Right renal pelvis (tissue), 4 donors: ENCODE measurements around the gene APOF. TPM values are rescaled to one million over a fixed set of nuclear protein-coding genes. Genes with fewer than 3 reads are reported as not detected.
A peak's percentile ranks its signal among the peaks of the same experiment; 100 is the strongest.
"Not testable (repeated sequence)": the region's sequence is repeated elsewhere in the genome, so short reads cannot be mapped to it uniquely, and the experiment has no call there.

Experiments
- DNase-seq, 4 donors: peaks; one replicate each; pipeline ENCODE4 v3.0.0-alpha.2; 2013; ENCODE audit warnings: low read depth in 4 of 4, low spot score in 3 of 4, missing footprints in 1 of 4
- polyA plus RNA-seq, 4 donors: library from polyadenylated mRNA; unstranded; fragments of 120-200 nt; gene quantifications; one replicate each; pipeline ENCODE4 v1.2.1, GENCODE V29; 2013; ENCODE audit not compliant: insufficient read length in 4 of 4

The APOF gene
- under 1 TPM in 3 of 4 donors, not detected in 1; 0.06 to 0.18 (median 0.11) TPM for polyA plus RNA-seq

GRCh38 chr12:56362130-56363059 lies at the start of gene APOF:
TSS of gene APOF (minus strand) at chr12:56362857. CDS start at chr12:56362745, 112 bp downstream.
- no peak for DNase-seq

DNA sequence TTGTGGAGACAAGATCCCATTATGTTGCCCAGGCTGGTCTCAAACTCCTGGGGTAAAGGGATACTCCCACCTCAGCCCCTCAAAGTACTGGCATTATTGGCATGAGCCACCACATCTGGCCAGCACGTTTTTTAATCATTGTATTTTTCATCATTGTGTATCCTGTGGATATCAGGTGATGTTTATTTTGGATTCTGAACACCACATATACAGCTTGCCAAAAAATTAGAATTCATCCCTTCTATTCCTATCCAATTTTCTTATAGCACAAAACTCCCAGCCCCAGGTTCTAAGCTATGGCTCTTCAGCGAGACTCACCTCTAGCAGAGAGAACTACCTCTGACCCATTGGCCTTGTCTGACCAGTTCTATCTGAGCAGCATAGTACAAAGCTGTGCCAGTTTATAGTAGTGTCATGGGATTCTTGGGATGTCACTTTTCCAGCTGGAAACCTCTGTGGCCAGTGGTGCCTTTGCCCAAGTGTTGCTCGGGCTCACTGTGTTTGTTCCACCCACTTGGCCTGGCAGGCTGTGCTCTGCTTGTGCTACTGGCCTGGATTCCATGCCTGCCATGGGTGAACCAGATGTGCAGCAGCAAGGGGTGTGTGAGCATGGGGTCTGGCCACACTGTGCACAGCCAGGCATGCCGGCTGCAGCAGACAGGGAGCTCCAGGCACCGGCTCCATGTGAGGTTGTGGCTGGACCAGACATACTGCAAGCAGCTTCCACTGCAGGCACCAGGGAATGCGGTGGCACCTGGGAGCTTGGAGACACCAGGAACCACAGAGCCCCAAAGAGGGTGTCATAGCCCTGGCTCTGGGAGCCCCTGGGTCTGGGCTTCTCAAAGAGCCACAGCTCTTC lies 49.4 kb upstream of the APOF start:
- DNase-seq: no peak

- DNase-seq: no peak
Measured at GRCh38 chr12:56410768-56411167, 48.1 kb upstream of the APOF start.

DNA sequence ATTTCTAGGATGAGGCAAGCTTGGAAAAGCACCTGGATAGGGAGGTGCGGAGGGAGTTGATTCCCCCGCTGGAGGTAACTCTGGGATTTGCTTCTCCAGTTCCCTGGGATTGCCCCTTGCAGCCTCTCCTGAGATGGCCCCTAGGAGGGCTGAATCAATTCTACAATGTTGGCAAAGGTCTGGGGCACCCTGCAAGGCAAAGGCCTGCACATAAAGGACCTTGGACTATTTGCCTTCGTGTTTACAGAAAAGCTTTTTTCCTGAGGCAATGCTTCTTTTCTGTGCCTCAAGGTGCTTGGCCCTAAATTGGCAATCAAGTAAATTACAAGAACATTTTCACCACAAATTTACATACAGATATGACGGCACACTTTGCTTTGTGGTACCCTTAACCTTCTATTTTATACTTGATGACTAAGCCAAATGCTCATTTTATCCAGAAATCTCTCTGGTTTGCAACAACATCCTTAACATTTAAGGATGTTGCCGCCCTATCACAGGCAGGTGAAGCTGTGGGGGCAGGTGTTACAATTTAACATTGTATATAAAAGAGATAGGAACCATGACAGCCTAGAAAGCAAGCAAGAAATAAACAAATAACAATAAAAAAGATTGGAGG lies 46.3 kb upstream of the APOF start:
- no peak for DNase-seq

GRCh38 chr12:56404227-56404626 lies 41.6 kb upstream of the APOF start:
- not testable (repeated sequence) for DNase-seq

DNA sequence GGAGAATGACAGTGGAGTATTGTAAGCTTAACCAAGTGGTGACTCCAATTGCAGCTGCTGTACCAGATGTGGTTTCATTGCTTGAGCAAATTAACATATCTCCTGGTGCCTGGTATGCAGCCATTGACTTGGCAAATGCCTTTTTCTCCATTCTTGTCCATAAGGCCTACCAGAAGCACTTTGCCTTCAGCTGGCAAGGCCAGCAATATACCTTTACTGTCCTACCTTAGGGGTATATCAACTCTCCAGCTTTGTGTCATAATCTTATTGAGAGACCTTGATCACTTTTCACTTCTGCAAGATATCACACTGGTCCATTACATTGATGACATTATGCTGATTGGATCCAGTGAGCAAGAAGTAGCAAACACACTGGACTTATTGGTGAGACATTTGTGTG lies 39.0 kb upstream of the APOF start:
- not testable (repeated sequence) for DNase-seq

GRCh38 chr12:56401125-56401524 lies 38.5 kb upstream of the APOF start:
- not testable (repeated sequence) for DNase-seq

DNA sequence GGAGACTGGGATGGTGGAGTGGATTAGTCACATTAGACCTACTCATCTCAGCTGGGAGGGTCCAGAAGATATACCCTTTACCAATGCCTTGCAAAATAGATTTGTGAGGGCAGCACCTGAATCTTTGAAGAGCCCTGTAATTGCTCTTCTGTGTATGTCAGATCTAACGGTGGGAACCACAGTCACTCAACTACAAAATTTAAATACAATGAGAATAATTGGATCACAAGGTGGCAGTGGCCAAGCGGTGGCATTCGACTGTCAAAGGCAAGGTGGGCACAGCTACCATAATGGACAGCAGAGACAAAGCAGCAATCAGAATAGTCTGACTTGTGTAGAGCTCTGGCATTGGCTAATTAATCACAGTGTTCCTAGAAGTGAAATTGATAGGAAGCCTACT lies 36.8 kb upstream of the APOF start:
- DNase-seq: not testable (repeated sequence)

DNA sequence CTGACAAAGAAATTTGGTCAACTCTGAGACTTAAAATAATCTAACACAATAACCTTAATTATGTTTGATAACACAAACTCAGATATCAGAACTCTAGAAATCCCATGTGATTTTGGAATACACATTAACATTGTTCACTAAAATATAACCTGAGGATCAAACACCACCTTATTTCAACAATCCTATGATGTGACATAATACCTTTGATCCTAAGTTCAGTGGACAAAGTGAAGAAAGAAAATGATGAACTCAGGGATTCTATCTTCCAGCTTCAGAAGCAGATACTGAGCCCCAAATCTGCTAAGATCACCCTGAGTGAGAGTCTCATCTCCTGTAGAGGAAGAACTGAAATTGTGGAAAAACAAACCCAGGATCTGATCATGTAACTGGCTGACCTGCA lies 35.7 kb upstream of the APOF start:
- no peak for DNase-seq

DNA sequence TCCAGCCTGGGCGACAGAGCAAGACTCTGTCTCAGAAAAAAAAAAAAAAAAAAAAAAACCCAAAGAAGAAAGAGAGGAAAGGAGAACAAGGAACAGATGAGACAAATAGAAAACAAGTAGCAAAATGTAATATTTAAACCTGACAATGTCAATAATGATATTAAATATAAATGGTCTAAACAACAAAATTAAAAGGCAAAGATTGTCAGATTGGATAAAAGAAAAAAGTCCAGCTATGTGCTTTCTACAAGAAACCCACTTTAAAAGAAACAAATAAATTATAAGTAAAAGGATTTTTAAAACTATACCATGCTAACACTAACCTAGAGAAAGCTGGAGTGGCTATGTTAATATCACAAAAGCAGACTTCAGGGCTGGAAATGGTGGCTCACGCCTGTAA lies 29.7 kb upstream of the APOF start:
- DNase-seq: no peak

DNA sequence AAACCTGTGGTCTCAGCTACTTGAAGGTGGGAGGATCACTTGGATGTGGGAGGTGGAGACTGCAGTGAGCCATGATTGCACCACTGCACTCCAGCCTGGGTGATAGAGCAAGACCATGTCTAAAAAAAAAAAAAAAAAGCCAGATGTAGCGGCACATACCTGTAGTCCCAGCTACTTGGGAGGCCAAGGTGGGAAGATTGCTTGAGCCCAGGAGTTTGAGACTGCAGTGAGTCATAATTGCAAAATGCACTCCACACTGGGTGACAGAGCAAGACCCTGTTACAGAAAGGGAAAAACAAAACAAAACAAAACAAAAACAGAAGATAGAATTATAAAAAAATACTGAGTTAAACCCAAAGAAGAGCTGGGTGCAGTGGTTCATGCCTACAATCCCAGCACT lies 29.1 kb upstream of the APOF start:
- DNase-seq: no peak

- peak in 1 of 4 donors; percentile 27 for DNase-seq
Measured at GRCh38 chr12:56389412-56389811, 26.8 kb upstream of the APOF start.

DNA sequence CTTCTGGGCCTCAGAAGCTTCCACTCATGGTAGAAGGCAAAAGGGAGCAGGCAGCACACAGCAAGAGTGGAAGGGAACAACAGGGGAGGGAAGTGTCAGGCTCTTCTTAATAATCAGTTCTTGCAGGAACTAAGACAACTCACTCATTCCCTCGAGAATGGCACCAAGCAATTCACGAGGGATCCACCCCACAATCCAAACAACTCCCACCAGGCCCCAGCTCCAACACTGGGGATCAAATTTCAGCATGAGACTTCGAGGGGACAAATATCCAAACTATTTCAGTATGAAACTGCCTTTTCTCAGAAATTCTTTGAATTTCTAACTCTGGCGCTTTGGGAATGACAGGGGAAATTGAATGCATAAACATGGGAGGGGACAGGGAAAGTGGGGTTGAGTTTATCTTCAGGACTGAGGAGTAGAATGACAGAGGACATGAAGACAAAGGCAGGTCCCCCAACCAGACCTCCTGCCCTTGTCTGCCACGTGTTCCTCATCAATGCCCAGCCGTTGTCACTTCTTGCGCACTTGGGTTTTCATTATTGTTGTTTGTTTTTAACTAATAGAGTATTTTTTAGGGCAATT lies 24.6 kb upstream of the APOF start:
- DNase-seq: peak in 1 of 4 donors; percentile 28

DNA sequence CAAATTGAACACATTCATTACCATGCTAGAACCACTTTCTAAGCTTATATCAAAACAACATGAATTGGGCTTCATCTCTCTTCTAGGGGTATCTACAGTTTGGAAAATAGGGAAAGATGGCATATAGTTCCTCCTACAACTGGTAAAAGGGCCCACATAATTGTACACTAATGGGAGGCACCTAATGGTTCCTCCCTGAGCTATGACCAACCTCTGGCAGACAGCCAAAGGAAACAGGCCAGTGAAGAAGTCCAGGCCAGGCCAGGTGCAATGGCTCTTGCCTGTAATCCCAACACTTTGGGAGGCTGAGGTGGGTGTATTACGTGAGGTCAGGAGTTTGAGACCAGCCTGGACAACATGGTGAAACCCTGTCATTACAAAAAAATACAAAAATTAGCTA lies 23.2 kb upstream of the APOF start:
- DNase-seq: no peak

- no peak for DNase-seq
Measured at GRCh38 chr12:56382611-56383010, 20.0 kb upstream of the APOF start.

DNA sequence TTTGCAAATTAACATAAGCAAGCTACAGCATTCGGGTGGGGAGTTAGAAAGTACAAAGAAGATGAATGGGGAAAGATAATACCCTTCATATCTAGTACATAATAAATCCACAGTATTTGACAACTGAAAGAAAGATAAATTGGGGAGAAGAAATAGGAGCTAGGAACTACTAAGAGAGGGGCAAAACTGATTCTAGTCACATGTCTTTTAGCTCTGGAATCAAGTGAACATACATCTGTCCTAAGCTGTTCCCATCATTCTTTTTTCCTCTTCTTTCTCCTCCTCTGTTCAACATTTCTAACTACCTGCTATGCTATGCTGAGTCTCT lies 15.3 kb upstream of the APOF start:
- no peak for DNase-seq

GRCh38 chr12:56377310-56377988 lies 14.8 kb upstream of the APOF start:
- no peak for DNase-seq

GRCh38 chr12:56375598-56376434 lies 13.2 kb upstream of the APOF start:
- DNase-seq: no peak
